Measurements from ENCODE around the gene FSTL4. TPM values are rescaled to one million over a fixed set of nuclear protein-coding genes. Genes with fewer than 3 reads are reported as not detected.

Gene FSTL4
- total and polyA plus RNA-seq, 2 experiments from 2014 or later: 1.4 to 2.8 TPM

DNA sequence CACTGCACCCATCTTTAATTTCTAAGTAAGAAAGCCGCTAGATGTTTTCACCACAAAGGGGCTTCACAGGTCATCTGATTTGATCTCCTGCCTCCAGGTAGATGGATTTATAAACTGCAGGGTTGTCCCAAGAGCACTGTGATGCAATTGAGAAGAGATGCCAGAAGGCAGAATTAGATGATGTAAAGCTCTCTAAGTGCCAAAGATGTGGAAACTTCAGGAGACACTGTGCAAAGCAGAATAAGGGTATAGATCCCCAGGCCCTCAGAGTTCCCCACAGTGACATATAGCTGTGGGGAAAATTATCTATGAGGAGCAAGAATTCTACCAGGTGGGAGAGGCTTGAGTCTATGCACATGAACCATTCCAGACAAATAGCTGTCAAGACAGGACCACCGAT lies 90.5 kb downstream of the FSTL4 start:
- no peaks in the 10 kb centered on the region for H3K9me3 Mint-ChIP-seq
- Histone ChIP-seq H3K79me2 (replicated peaks; ENCODE audit: insufficient read depth) (no peaks in the 10 kb centered on the region), H3K9me2 (ENCODE audit: insufficient read depth) (no peaks in the 10 kb centered on the region), H3K4me2 (no peak overlapping the region), H3F3A (replicated peaks; ENCODE audit: low read depth) (no peaks in the 10 kb centered on the region), H4K20me1 (replicated peaks; ENCODE audit: insufficient read depth) (no peaks in the 10 kb centered on the region), H3K36me3 (ENCODE audit: insufficient read depth) (no peaks in the 10 kb centered on the region), H3K4me1 (ENCODE audit: insufficient read depth) (peaks cover 12% of the 10 kb centered on the region), H2AFZ (no peak overlapping the region), H3K27ac (ENCODE audit: low read depth) (no peak overlapping the region), H3K27me3 (ENCODE audit: insufficient read depth) (no peaks in the 10 kb centered on the region), H3K4me3 (no peak overlapping the region)
- no peak for ATAC-seq
- H3K4me3 Mint-ChIP-seq: no peak overlapping the region
- no peak overlapping the region for H3K27ac Mint-ChIP-seq
- H3K36me3 Mint-ChIP-seq (ENCODE audit: low read depth): no peaks in the 10 kb centered on the region
- no peaks in the 10 kb centered on the region for H3K27me3 Mint-ChIP-seq (ENCODE audit: insufficient read depth, low read depth, poor library complexity)
- peaks cover 26% of the 10 kb centered on the region for H3K4me1 Mint-ChIP-seq
- TF ChIP-seq NANOG (IDR thresholded peaks at IDR 0.05; ENCODE audit: borderline replicate concordance) (no peak), CREB1 (CRISPR knock-in tag; IDR thresholded peaks at IDR 0.05; ENCODE audit: low read depth) (no peak)
- no peak for DNase-seq (ENCODE audit: low spot score)

DNA sequence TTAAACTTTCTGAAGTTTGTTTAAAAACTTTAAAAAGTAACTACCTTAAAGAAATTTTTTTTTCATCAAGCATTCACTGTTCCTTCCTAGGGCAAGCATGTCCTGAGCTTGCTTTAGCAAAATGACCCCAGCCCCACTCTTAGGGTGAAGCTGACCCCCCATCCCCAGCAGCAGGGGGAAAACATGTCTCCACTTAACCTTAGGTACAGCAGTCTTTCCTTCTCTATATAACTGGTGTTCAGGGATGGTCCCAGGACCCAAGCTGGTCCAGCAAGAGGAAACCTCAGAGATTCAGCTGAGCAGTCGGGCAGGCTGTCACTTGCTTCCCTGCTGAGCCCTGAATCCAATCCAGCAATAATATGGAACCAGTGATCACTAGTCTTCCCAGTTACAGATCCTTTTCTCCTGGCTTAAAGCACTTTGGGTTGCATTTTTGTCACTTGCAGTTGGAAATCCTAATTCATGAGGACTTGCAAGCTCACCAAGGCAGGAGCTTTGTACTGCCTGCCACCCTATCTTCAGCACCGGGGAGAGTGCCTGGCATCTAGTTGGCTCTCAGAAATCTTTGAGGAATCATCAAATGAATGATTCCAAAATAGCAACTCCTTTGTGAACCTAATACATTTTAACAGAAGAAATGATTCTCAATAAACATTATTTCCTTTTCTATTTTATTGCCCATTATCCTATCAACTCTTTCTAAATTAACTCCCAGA lies 91.2 kb downstream of the FSTL4 start:
- no peaks in the 10 kb centered on the region for H3K27me3 Mint-ChIP-seq (ENCODE audit: insufficient read depth, low read depth, poor library complexity)
- H3K4me1 Mint-ChIP-seq: peaks cover 26% of the 10 kb centered on the region
- Histone ChIP-seq H4K20me1 (replicated peaks; ENCODE audit: insufficient read depth) (no peaks in the 10 kb centered on the region), H3K79me2 (replicated peaks; ENCODE audit: insufficient read depth) (no peaks in the 10 kb centered on the region), H3K36me3 (ENCODE audit: insufficient read depth) (no peaks in the 10 kb centered on the region), H3F3A (replicated peaks; ENCODE audit: low read depth) (no peaks in the 10 kb centered on the region), H3K27me3 (ENCODE audit: insufficient read depth) (no peaks in the 10 kb centered on the region), H3K4me3 (no peak overlapping the region), H3K27ac (ENCODE audit: low read depth) (no peak overlapping the region), H3K9me2 (ENCODE audit: insufficient read depth) (no peaks in the 10 kb centered on the region), H3K4me2 (no peak overlapping the region), H2AFZ (no peak overlapping the region), H3K4me1 (ENCODE audit: insufficient read depth) (peaks cover 12% of the 10 kb centered on the region)
- no peaks in the 10 kb centered on the region for H3K9me3 Mint-ChIP-seq
- no peak for DNase-seq (ENCODE audit: low spot score)
- no peak overlapping the region for H3K4me3 Mint-ChIP-seq
- ATAC-seq: no peak
- no peak overlapping the region for H3K27ac Mint-ChIP-seq
- no peaks in the 10 kb centered on the region for H3K36me3 Mint-ChIP-seq (ENCODE audit: low read depth)
- TF ChIP-seq, protein P1, sequence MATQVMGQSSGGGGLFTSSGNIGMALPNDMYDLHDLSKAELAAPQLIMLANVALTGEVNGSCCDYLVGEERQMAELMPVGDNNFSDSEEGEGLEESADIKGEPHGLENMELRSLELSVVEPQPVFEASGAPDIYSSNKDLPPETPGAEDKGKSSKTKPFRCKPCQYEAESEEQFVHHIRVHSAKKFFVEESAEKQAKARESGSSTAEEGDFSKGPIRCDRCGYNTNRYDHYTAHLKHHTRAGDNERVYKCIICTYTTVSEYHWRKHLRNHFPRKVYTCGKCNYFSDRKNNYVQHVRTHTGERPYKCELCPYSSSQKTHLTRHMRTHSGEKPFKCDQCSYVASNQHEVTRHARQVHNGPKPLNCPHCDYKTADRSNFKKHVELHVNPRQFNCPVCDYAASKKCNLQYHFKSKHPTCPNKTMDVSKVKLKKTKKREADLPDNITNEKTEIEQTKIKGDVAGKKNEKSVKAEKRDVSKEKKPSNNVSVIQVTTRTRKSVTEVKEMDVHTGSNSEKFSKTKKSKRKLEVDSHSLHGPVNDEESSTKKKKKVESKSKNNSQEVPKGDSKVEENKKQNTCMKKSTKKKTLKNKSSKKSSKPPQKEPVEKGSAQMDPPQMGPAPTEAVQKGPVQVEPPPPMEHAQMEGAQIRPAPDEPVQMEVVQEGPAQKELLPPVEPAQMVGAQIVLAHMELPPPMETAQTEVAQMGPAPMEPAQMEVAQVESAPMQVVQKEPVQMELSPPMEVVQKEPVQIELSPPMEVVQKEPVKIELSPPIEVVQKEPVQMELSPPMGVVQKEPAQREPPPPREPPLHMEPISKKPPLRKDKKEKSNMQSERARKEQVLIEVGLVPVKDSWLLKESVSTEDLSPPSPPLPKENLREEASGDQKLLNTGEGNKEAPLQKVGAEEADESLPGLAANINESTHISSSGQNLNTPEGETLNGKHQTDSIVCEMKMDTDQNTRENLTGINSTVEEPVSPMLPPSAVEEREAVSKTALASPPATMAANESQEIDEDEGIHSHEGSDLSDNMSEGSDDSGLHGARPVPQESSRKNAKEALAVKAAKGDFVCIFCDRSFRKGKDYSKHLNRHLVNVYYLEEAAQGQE (IDR thresholded peaks at IDR 0.05; ENCODE audit: unreplicated experiment): no peak
- TF ChIP-seq NANOG (IDR thresholded peaks at IDR 0.05; ENCODE audit: borderline replicate concordance) (no peak), EZH2phosphoT487 (IDR thresholded peaks at IDR 0.05; ENCODE audit: unreplicated experiment) (no peak), STAT1 (IDR thresholded peaks at IDR 0.05; ENCODE audit: unreplicated experiment) (no peak), JUNB (IDR thresholded peaks at IDR 0.05; ENCODE audit: unreplicated experiment) (no peak), CREB1 (CRISPR knock-in tag; IDR thresholded peaks at IDR 0.05; ENCODE audit: low read depth) (no peak), POLR2AphosphoS5 (IDR thresholded peaks at IDR 0.05; ENCODE audit: low read depth) (no peak)
- TF ChIP-seq, protein P2, sequence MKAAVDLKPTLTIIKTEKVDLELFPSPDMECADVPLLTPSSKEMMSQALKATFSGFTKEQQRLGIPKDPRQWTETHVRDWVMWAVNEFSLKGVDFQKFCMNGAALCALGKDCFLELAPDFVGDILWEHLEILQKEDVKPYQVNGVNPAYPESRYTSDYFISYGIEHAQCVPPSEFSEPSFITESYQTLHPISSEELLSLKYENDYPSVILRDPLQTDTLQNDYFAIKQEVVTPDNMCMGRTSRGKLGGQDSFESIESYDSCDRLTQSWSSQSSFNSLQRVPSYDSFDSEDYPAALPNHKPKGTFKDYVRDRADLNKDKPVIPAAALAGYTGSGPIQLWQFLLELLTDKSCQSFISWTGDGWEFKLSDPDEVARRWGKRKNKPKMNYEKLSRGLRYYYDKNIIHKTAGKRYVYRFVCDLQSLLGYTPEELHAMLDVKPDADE (IDR thresholded peaks at IDR 0.05): no peak
- TF ChIP-seq, protein P3, sequence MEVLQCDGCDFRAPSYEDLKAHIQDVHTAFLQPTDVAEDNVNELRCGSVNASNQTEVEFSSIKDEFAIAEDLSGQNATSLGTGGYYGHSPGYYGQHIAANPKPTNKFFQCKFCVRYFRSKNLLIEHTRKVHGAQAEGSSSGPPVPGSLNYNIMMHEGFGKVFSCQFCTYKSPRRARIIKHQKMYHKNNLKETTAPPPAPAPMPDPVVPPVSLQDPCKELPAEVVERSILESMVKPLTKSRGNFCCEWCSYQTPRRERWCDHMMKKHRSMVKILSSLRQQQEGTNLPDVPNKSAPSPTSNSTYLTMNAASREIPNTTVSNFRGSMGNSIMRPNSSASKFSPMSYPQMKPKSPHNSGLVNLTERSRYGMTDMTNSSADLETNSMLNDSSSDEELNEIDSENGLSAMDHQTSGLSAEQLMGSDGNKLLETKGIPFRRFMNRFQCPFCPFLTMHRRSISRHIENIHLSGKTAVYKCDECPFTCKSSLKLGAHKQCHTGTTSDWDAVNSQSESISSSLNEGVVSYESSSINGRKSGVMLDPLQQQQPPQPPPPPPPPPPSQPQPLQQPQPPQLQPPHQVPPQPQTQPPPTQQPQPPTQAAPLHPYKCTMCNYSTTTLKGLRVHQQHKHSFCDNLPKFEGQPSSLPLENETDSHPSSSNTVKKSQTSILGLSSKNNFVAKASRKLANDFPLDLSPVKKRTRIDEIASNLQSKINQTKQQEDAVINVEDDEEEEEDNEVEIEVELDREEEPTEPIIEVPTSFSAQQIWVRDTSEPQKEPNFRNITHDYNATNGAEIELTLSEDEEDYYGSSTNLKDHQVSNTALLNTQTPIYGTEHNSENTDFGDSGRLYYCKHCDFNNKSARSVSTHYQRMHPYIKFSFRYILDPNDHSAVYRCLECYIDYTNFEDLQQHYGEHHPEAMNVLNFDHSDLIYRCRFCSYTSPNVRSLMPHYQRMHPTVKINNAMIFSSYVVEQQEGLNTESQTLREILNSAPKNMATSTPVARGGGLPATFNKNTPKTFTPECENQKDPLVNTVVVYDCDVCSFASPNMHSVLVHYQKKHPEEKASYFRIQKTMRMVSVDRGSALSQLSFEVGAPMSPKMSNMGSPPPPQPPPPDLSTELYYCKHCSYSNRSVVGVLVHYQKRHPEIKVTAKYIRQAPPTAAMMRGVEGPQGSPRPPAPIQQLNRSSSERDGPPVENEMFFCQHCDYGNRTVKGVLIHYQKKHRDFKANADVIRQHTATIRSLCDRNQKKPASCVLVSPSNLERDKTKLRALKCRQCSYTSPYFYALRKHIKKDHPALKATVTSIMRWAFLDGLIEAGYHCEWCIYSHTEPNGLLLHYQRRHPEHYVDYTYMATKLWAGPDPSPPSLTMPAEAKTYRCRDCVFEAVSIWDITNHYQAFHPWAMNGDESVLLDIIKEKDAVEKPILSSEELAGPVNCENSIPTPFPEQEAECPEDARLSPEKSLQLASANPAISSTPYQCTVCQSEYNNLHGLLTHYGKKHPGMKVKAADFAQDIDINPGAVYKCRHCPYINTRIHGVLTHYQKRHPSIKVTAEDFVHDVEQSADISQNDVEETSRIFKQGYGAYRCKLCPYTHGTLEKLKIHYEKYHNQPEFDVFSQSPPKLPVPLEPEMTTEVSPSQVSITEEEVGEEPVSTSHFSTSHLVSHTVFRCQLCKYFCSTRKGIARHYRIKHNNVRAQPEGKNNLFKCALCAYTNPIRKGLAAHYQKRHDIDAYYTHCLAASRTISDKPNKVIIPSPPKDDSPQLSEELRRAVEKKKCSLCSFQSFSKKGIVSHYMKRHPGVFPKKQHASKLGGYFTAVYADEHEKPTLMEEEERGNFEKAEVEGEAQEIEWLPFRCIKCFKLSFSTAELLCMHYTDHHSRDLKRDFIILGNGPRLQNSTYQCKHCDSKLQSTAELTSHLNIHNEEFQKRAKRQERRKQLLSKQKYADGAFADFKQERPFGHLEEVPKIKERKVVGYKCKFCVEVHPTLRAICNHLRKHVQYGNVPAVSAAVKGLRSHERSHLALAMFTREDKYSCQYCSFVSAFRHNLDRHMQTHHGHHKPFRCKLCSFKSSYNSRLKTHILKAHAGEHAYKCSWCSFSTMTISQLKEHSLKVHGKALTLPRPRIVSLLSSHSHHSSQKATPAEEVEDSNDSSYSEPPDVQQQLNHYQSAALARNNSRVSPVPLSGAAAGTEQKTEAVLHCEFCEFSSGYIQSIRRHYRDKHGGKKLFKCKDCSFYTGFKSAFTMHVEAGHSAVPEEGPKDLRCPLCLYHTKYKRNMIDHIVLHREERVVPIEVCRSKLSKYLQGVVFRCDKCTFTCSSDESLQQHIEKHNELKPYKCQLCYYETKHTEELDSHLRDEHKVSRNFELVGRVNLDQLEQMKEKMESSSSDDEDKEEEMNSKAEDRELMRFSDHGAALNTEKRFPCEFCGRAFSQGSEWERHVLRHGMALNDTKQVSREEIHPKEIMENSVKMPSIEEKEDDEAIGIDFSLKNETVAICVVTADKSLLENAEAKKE (CRISPR knock-in tag; IDR thresholded peaks at IDR 0.05): no peak
